Suprapubic skin (tissue), 3 donors: ENCODE measurements around the gene SHC3.

Source experiments
- POLR2A ChIP-seq, 2 donors: fragments of 450-650 bp; IDR thresholded peaks; one replicate each; pipeline ENCODE4 v1.6.1; 2017; ENCODE audit warnings: antibody characterized with exemption in 2 of 2, mild to moderate bottlenecking in 2 of 2, moderate library complexity in 2 of 2
- TF ChIP-seq, protein P1 (sequence below), 2 donors: fragments of 200-600 bp in 1 of 2; fragments of 450-650 bp in 1 of 2; sonication (generic) in 1 of 2; IDR thresholded peaks; one replicate each; pipeline ENCODE4 v1.5.1; 2016 to 2019; ENCODE audit warnings: antibody characterized with exemption in 2 of 2, mild to moderate bottlenecking in 1 of 2, moderate library complexity in 1 of 2

DNA sequence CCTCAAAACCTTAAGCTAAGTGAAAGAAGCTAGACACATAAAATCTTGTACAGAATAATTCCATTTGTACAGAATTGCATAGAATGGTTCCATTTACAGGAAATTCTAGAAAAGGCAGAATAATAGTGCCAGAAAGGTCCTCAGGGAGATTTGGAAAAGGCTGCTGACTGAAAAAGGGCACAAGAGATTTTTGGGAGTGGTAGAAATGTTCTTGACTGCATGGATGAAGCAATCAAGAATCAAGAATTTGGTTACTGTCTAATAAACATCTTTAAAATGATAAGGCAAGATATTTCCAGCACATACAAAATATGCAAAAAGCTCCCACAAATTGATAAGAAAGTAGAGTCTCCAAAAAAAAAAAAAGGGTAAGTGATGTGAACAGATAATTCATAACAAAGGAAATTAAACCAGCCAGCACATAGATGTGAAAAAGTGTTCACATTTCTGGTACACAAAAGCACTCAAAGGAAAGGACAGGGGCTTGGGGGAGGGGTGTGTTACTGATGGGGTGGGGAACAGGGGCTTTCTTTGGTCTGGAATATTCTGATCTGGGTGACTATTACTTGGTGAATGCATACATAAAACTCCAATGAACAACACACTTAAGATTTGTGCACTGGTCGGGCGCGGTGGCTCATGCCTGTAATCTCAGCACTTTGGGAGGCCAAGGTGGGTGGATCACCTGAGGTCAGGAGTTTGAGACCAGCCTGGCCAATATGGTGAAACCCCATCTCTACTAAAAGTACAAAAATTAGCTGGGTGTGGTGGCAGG is 85.2 kb downstream of the SHC3 start:
- TF ChIP-seq POLR2A (IDR thresholded peaks at IDR 0.05) = no peak
- TF ChIP-seq, protein P1, sequence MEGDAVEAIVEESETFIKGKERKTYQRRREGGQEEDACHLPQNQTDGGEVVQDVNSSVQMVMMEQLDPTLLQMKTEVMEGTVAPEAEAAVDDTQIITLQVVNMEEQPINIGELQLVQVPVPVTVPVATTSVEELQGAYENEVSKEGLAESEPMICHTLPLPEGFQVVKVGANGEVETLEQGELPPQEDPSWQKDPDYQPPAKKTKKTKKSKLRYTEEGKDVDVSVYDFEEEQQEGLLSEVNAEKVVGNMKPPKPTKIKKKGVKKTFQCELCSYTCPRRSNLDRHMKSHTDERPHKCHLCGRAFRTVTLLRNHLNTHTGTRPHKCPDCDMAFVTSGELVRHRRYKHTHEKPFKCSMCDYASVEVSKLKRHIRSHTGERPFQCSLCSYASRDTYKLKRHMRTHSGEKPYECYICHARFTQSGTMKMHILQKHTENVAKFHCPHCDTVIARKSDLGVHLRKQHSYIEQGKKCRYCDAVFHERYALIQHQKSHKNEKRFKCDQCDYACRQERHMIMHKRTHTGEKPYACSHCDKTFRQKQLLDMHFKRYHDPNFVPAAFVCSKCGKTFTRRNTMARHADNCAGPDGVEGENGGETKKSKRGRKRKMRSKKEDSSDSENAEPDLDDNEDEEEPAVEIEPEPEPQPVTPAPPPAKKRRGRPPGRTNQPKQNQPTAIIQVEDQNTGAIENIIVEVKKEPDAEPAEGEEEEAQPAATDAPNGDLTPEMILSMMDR (IDR thresholded peaks at IDR 0.05) = no peak
